GM18526 (cell line): ENCODE data around the gene COL25A1.

Source experiments
- POLR2A ChIP-seq: IDR thresholded peaks from 3 replicates; pipeline ENCODE4 v1.6.1; 2011; ENCODE audit not compliant: insufficient read length; ENCODE audit errors: extremely low read depth

COL25A1 gene

DNA sequence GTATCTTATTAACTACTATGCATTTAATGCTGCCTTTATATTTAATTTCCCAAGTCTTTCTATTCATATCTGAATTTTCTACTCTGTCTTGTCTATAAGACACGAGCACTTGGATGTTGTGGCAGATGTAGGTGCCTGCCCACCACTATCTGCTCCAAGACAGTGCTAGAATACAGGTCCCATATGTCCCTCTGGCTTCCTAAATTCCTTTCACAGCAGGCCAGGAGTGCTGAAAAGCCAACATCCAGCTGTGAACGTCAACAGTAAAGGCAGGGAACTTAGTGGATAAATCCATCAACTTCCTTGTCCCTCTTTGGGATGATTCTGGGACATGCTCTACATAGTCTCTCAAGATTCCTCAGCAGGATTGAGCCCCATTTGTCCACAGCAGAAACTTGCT lies 294.5 kb downstream of the COL25A1 start:
- TF ChIP-seq POLR2A, result no peak

DNA sequence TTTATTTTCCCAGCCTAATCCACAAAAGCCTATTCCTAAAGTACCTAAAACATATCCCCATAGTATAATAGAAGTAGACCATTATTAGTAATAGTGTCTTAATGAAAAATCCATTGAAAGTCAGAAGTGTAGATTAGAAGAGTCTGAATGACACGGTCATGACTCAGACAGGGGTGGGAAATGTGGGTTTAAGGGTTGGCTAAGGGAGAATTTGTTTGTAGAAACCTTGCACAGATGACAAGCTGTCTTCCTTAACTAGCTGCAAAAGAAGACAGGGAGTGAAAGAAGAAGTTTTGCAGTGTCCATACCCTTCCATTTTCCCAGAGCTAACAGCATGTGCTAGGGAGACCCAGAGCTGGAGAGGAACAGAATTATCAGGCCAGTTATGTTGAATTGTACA lies 296.9 kb downstream of the COL25A1 start:
- no peak for TF ChIP-seq POLR2A

DNA sequence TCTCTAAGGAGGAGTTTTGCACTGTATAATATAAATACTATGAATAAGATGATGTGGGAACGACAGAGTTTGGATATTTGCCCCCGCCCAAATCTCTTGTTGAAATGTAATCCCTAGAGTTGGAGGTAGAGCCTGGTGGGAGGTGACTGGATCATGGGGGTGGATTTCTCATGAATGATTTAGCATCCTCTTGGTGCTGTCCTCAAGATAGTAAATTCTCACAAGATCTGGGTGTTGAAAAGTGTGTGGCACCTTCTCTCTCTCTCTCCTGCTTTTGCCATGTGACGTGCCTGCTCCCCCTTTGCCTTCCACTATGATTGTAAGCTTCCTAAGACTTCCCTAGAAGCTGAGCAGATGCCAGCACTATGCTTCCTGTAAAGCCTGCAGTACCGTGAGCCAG lies 298.0 kb downstream of the COL25A1 start:
- no peak for TF ChIP-seq POLR2A

DNA sequence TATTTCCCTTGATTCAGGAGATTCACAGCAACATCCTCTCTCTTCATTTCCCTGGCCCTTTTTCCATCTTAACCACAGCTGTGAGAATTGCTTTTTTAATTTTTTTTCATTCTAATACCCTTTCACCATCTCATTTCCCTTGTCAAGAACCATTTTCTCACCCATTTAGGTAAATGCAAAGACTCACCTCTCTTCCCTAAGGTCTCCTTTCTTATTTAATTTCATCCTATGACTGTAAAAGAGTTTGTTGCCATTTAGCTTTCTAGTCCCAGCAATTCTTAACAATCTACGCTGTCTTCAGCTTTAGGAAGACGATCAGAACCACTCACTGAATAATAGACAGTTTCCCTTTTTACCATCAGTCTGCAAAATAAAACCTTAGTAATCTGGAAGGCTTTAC lies 298.5 kb downstream of the COL25A1 start:
- no peak for TF ChIP-seq POLR2A

DNA sequence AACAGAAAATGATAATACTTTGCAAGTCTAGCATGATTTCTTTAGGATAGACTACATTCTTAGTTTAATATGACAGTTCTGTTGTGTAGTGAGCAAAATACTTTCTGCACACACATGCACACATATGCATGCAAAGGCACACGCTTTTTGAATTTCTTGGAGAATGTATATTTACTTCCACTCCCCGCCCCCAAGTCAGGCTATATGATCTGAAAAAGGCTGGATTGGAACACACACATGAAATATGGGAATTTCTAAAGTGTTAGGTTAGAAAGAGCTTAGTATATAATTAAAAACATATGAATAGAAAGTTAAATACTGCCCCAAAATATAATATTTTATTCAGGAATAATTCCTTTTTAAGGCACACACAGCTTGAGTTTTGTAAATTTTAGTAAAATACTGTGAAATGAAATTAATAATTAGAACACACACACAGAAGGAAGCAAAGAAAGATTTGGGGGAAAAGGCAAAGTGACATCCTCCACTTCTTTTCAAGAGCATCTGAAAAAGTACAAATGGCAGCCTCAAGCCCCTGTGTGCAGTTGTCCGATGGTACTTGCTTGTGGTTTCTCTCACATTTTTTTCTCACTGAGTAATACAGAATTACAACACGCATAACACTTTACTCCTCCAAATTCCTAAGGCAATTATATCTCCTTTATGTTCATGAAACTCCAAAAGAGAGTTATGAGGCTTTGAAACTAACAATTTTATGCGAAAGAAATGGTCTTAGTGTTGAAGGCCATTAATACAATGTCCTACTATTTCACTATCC lies 310.7 kb downstream of the COL25A1 start:
- no peak for TF ChIP-seq POLR2A

DNA sequence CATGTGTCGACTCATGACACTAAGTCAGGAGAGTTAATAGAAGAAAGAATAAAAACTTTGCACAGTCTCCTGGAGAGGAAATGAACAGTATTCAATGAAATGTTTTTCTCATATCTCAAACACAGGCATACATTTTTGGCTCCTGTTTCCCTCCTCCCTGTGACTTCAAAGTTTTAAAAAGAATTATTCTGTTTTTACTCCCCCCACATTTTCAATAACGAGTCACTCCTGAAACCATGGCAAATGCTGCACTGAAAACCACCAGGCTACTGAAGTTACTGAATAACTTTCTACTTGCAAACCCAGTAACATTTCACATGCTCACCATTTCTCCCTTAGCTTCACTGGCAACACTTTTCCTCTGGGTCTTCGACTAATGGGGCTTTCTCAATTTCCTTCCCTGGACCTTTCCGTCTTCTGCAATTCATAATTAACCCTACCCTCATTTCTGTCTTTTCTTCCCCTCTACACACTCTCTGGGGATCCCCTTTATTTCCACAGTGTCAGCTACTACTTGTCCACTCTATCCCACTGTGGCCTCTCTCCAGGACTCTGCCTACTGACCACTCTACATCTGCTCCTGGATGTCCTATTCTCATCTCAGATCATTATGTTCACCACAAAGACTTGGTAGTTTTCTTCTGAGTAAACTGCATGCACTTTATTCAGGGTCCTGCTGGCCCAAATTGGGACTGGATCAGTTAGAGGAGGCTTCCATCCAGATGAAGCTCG lies 313.8 kb downstream of the COL25A1 start:
- TF ChIP-seq POLR2A, result no peak

DNA sequence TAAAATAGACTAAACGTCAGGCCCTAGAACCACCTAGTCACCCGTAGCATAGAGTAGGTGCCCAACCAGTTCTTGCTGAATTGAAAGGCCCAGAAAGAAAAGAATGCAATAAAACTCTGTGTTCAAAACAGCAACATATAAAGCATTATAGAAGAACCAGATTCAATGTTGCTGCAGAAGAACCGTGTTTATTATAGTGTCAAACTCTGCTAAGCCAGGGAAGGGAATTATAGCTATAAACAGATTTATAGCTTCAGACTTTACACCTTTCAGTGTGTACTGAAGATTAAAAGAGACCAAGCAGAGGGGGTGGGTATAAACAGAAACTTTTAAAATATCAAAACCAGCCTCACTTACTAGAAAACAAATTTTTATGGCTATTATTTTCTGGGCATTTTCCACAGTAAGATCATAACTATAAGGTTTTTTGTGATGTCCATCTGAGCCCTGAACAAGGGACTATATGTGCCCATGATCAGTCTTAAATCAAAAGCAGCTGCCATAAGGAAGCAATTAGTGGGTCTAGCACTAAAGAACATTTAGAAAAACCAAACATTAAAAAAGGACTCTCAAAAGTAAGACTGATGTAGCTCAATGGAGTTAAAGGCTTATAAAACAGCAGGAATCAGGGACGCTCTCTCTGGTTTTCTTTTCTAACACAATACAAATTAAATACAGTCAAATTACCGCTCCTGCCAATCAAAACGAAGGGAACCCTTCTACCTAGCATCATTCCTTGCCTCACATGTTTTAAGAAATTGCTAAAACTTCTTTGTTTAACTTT lies 319.9 kb downstream of the COL25A1 start:
- no peak for TF ChIP-seq POLR2A

DNA sequence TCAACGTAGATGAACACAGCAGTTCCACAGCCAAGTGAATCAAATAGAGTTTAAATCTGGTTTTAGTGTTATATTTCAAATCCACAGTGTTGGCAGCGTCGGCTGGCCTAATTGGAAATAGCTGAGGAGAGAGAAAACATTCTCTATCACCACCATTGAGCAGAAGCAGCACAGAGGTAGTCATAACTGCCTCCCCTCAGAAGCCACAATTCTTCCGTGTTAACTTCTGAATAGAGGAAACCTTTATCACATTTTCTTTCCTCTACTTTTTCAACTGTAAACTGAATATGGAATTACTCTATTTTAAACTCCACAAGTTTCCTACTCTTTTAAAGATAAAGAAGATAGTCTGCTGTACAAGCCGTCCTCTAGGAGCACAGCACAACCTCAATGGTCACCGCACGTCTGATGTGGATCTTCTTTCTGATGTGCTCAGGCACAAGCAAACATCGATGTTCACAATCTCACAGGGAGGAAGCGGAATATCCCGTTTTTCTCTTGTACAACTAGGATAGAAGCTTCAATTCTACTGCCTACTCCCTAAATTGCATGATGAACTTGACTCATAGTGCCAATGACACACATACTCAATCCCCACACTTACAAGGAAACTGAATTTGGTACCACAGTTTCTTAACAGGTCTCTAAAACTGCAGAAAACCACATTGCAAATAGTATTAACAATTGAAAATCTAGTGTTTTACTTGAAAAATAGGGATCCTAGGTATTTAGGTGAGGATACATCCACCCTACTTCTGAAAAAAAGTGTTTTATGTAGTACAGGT lies 321.8 kb downstream of the COL25A1 start:
- TF ChIP-seq POLR2A, result no peak

DNA sequence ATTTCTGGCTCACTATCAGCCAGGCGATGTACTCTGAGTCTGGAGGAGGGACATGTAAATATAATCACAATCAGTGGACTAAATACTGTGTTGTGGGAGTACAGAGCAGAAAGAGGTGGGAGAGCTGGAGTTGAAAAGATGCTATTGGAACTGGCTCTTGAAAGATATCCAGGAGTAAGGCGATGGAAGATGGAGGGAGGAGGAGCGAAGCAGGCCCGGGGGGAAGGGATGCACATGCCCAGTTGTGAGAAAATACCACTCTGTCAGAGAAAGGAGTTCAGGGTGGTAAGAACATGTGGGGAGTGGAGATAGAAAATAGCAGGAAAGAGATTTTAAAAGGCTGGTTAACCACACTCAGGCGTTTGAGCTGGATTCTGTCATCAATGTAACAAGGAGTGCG lies 322.7 kb downstream of the COL25A1 start:
- TF ChIP-seq POLR2A, result no peak

DNA sequence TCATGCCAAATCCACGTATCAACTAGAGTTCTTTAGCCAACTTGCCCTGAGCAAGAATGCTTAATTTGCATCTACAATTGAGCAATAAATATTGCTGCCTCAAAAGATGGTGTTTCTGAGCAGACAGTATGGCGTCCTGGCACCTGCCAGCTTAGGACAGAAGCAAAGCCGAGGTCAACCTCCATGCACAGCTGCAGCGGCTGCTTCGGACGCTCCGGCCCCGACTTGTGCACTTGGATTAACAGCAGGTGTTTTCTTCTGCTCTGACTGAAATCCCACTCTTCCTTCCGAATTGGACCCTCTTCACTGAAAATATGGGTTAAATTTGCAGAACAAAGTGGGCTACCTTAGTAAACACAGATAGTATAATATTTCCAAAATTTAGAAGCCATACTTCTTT lies 324.4 kb downstream of the COL25A1 start:
- no peak for TF ChIP-seq POLR2A

DNA sequence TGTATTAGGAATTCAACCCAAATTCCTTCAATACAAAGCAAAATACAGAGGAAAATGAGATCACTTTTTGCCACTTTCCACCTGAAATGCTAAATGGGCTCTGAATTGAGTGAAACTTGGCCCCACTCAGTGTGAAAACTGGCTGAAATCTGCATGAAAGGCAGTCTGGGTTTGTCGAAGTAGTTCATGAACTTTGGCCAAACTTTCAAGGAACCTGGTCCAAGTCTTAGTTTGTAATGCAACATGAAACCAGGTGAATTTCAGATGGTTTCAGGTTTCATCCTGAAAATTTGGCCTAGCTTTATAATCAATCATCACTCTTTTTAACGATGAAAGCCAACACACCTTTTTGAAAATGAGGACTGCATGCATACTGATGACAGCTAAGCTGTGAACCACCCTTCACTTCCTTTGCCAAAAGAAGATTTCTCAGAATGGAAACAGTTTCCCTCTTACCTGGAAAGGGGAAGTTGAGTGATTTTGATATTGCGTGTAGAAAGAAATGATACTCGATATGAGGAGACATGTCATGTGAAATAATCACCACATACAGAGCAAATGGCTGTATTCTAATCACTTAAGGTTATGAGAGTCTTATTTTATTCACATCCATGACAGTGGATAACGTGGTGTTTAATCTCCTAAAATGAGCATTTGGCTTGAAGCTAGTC lies 329.7 kb downstream of the COL25A1 start:
- TF ChIP-seq POLR2A, result no peak

DNA sequence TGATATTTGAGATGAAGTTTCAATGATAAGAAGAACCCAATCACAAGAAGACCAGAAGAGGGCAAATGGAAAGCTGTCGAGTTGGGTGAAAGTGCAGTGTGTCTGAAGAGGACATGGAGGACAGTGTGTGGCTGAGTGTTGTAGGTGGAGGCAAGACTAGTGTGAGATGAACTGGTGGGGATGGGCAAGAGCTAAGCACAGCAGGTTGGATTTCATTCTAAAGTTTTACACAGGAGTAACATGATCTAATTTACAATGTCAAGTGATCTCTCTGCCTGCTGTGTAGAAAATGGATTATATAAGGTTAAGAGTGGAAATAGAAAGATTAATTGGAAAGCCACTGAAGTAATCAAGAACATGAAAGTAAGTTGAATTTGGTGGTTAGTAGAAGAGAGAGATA lies 331.0 kb downstream of the COL25A1 start:
- TF ChIP-seq POLR2A, result no peak

DNA sequence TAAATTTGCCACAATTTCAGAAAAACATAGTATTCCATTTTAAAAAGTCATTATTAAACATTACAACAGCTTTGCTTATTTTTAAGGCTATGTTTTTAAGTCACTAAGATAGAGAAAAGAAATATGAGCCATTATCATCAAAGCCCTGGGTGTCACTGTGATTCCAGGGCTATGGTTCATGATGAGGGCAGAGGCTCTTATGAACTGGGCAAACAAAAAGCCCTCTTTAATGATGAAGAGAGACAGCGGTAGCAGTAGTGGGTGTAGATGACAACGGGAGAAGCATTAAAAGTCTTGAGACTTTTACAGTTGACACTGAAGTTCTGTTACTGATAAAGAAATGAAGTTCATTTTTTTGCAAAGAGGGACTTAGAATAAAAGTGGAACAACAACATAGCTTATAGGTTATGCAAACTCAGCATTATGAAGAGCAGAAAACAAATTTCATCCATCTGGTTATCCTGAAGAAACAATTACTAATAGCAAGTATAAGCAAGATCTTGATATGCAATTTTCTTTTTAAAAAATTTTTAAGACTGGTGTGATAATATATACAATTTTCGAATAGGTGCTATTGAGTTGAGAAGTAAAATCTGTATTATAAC lies 336.9 kb downstream of the COL25A1 start:
- TF ChIP-seq POLR2A, result no peak

DNA sequence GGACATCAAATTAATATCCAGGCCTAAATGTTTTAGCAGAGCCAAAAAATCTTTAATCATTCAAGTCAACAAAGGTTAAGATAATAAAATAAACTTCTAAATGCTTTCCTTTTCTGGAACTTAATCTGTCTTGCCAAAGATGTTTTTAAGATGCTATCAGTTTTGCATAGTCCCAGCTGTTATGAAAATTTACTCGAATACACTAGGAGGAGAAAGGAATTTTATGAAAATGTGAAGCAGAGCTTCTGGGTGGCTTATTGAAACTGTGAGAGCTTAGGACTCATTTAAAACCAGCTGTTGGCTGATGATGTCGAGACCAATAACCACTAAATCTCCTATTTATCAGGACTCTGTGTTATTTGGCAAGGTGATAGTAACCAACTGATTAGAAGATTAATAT lies 337.4 kb downstream of the COL25A1 start:
- TF ChIP-seq POLR2A, result no peak
